NCI-H187 treated with DMSO at 0.1 percent for 48 hours (cell line): ENCODE data around the gene TNIP2.
"Not testable (repeated sequence)": the region's sequence is repeated elsewhere in the genome, so short reads cannot be mapped to it uniquely, and the experiment has no call there.

Source experiments
- DNase-seq: peaks from one replicate; lab custom pipeline; 2025; lab: John Stamatoyannopoulos, UW

The TNIP2 gene

DNA sequence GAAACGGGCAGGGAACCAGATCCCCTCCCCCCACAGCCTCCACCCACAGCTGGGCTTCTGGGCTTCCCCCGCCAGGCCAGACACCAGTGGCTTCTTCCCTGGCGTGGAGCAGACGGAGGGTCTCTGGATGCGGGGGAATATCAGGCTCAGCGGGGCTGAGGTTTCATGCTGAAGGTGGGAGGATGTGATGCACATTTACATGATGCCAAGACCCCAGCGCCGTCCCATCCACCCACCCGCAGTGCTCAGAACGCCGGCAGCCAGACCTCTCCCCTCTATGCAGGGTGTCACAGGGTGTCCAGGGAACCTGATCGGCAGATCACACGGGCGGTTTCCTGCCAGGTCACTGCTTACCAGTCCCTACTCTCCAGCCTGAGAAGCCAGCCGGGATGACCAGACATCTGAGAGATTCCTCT lies 12.8 kb upstream of the TNIP2 start:
- no peak for DNase-seq

- no peak for DNase-seq
Observed at GRCh38 chr4:2768124-2768523, 12.0 kb upstream of the TNIP2 start.

GRCh38 chr4:2767705-2768074 lies 11.6 kb upstream of the TNIP2 start:
- DNase-seq = no peak

DNA sequence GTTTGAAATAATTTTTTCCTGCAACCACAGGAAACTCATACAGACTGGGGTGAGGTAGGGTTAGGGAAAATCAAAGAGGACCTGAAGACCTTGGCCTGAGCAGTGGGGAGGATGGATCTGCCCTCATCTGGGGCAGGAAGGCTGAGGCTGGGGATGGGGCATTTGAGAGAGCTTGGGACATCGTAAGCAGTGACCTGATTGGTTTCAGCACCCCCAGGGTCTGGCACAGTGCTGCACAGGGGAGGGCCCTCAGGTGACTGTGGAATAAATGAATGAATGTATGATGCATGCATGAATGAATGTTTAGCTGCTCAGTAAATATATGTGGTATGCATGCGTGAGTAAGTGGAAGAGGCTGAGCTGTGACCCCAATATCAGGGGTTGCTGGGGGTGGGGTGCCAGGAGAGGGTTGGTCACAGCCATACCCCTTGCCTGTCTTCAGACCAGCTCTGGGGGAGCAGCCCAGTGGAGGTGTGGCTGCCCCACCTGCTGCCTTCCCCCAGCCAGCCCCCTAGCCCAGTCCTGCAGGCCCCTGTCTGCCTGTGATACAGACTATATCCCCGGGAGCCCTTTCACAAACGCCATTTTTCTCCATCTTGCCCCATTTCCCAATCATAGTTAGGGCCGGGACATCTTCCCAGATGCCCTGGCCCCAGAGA lies 11.0 kb upstream of the TNIP2 start:
- DNase-seq = no peak

GRCh38 chr4:2765832-2766526 lies 9.8 kb upstream of the TNIP2 start:
- no peak for DNase-seq

DNA sequence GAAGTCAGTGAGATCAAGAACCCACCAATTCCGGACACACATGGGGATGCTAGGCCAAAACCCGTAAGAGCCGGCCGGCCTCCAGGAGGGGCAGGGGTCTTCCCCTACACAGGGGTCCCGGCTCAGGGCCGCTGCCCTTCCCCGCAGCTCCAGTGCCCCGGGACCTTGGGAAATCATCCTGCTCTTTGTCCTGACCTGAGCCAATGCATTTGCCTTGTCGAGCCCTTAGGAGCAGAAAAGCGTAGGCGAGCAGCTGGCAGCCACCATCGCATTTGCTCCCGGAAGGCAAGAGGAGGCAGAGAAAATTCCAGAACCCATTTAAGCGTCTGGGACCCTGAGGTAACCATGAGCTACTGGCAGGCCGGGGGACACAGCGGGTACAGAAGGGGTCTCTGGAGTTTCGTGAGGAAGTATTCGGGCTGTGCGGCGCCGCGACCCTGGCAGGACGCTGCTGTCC lies 7.4 kb upstream of the TNIP2 start:
- no peak for DNase-seq

GRCh38 chr4:2762486-2763370 lies 6.6 kb upstream of the TNIP2 start:
- not testable (repeated sequence) for DNase-seq

- no peak for DNase-seq
Observed at GRCh38 chr4:2762048-2762447, 5.9 kb upstream of the TNIP2 start.

GRCh38 chr4:2761035-2761923 lies 5.1 kb upstream of the TNIP2 start:
- no peak for DNase-seq

GRCh38 chr4:2757426-2757825 lies 1.3 kb upstream of the TNIP2 start:
- DNase-seq = no peak

DNA sequence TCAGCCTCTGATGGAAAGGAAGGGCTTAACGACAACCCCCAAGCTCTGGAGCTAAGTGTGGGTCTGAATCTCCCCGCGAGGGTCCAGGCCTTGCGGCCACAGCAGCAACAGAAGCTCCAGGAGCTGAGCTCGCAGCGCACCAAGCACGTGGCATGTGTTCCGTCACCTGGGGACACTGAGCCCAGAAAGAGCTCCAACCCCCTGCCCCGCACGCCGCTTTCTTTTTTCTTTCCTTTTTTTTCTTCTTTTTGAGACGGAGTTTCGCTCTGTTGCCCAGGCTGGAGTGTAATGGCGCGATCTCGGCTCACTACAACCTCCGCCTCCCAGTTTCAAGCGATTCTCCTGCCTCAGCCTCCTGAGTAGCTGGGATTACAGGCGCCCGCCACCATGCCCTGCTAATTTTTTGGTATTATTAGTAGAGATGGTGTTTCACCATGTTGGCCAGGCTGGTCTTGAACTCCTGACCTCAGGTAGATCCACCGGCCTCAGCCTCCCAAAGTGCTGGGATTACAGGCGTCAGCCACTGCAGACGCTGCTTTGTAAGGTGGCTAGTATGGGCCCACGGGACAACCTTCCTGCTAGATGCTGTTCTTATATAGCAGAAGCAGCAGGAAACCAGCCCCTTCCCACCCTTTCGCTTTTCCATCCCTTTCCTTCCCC lies 685 bp upstream of the TNIP2 start:
- no peak for DNase-seq

GRCh38 chr4:2754848-2755819 lies 1.0 kb downstream of the TNIP2 start:
- DNase-seq = no peak

- no peak for DNase-seq
Observed at GRCh38 chr4:2753436-2753835, 2.7 kb downstream of the TNIP2 start.

DNA sequence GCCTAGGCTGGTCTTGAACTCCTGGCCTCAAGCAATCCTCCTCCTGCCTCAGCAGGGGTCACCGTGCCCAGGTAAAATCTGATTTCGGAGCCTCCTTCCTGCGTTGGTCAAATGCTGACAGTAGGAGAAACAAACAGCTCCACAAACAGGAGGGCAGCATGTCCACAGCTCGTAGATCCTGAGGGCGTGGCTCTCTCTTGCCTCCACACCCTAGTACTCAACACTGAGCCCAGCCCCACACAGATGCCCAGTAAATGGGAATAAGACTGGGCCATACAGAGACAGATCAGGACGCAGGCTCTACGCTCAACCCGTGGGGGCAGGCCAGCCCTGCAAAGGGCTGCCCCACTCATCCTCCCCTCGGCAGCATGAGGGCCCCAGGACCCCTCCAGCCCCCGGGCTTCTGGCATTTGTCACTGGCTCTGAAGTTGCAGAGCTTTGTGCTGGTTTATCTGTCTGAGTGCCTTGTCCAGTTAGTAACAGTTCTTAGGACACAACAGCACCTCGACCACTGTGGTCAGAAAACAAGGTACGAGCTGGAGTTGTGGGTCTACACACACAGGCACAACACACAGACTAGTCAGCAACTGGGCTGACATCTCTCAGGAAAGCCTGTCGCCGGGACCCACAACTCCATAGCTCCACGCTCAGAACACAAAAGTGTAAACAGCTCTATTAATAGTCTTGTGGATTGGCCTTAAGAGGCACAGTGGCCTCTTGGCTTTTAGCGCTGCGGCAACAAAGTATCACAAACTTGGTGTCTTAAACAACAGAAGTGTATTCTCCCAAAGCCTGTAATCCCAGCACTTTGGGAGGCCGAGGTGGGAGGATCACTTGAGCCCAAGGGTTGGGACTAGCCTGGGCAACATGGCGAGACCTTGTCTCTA lies 5.2 kb downstream of the TNIP2 start:
- DNase-seq = no peak

GRCh38 chr4:2746891-2747695 lies 9.0 kb downstream of the TNIP2 start:
- no peak for DNase-seq

DNA sequence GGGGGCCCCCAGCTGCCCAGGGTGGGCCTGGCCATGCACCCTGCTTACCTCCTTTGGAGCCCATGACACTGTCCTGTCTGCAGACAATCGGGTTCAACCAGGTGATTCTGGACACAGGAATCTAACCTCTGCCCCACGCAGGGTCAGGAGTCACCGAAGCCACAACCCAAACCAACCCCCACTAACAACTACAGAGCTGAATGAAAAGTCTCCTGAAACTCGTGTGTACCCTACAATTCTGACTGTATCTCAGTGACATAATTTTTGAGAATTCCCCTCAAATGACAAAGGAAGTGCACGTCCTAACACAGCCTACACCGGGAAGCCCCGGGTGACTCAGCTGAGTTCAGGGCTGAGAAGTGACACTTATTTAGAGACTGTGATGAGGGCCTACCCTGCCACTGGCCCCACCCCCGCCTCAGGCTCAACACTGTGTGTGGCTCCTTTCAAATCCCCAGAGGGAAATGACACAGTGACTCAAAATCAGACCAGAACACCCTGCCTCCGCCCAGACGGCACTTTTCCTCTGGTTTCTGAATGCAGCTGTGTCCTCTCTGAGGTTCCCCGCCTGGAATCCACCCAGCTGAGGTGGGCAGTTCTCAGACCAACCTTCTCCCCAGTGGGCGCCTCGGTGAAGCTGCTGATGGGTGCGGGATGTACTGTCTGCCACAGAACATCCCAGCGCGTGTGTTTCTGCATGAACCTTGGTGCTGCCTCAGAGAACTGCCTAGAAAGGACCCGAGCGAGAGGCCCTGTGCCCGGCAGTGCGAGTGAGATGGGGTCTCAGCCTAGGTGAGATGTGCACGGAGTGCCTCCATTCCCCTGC lies 9.9 kb downstream of the TNIP2 start:
- DNase-seq = no peak

- no peak for DNase-seq
Observed at GRCh38 chr4:2745516-2745915, 10.6 kb downstream of the TNIP2 start.
